ENCODE measurements around the gene PC.

PC gene

GRCh38 chr11:66976925-66977324, 18.7 kb upstream of the PC start:
- TF ChIP-seq CTCF (IDR thresholded peaks at IDR 0.05): no peak
- H3K27me3 ChIP-seq (ENCODE audit: control insufficient read depth, insufficient read depth, low read length): no peaks in the 10 kb centered on the region
- H3K4me1 ChIP-seq: no peaks in the 10 kb centered on the region
- H3K79me2 ChIP-seq: no peaks in the 10 kb centered on the region
- no peak overlapping the region for H3K4me2 ChIP-seq (ENCODE audit: low read length)
- H3K4me3 ChIP-seq (ENCODE audit: low read depth, low read length): no peak overlapping the region
- H3K9me3 ChIP-seq (ENCODE audit: control insufficient read depth, low read length): no peaks in the 10 kb centered on the region
- H2AFZ ChIP-seq: no peak overlapping the region
- H3K27ac ChIP-seq: no peak overlapping the region
- no peaks in the 10 kb centered on the region for H3K36me3 ChIP-seq (ENCODE audit: control insufficient read depth, insufficient read depth, low read length)
- H3K9ac ChIP-seq: no peak overlapping the region

- TF ChIP-seq CTCF (IDR thresholded peaks at IDR 0.05): no peak
- H2AFZ ChIP-seq: no peak overlapping the region
- H3K4me1 ChIP-seq: peaks cover 2% of the 10 kb centered on the region
- no peaks in the 10 kb centered on the region for H3K79me2 ChIP-seq
- no peaks in the 10 kb centered on the region for H3K36me3 ChIP-seq (ENCODE audit: control insufficient read depth, insufficient read depth, low read length)
- H3K4me3 ChIP-seq (ENCODE audit: low read depth, low read length): no peak overlapping the region
- no peak overlapping the region for H3K27ac ChIP-seq
- no peak overlapping the region for H3K9ac ChIP-seq
- no peaks in the 10 kb centered on the region for H3K9me3 ChIP-seq (ENCODE audit: control insufficient read depth, low read length)
- no peaks in the 10 kb centered on the region for H3K27me3 ChIP-seq (ENCODE audit: control insufficient read depth, insufficient read depth, low read length)
- no peak overlapping the region for H3K4me2 ChIP-seq (ENCODE audit: low read length)
Observed at GRCh38 chr11:66976028-66976467, 17.9 kb upstream of the PC start.

GRCh38 chr11:66975405-66976027, 17.3 kb upstream of the PC start:
- H3K9ac ChIP-seq: no peak overlapping the region
- no peak for TF ChIP-seq CTCF (IDR thresholded peaks at IDR 0.05)
- H3K36me3 ChIP-seq (ENCODE audit: control insufficient read depth, insufficient read depth, low read length): no peaks in the 10 kb centered on the region
- no peak overlapping the region for H2AFZ ChIP-seq
- no peak overlapping the region for H3K4me2 ChIP-seq (ENCODE audit: low read length)
- no peaks in the 10 kb centered on the region for H3K9me3 ChIP-seq (ENCODE audit: control insufficient read depth, low read length)
- H3K4me3 ChIP-seq (ENCODE audit: low read depth, low read length): no peak overlapping the region
- H3K4me1 ChIP-seq: peaks cover 3% of the 10 kb centered on the region
- no peaks in the 10 kb centered on the region for H3K79me2 ChIP-seq
- no peak overlapping the region for H3K27ac ChIP-seq
- no peaks in the 10 kb centered on the region for H3K27me3 ChIP-seq (ENCODE audit: control insufficient read depth, insufficient read depth, low read length)

DNA sequence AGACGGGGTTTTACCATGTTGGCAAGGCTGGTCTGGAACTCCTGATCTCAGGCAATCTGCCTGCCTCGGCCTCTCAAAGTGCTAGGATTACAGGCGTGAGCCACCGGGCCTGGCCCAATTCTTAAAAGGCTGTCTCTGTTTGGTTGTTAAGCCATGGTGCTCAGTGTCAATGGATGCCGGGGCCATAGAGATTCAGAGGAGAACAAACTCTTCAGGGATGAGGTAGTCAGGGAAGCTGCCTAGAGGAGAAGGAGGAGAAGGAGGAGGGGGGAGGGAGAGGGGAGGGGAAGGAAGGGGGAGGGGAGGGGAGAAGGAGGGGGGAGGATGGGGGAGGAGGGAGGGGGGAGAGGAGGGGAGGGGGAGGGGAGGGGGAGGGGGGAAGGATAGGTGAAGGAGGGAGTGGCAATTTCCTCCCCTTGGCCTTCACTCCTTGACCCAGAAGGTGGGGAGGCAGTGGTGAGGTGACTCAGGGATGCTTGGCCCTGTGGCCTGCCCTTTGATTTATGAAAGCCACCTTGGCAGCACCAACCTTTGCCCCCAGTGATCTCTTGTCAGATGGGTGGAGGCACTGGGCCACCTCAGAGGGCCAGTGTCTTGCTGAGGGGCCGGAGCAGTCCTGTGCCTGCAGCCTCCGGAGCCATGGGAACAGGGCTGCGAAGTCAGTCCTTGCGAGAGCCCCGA, 16.7 kb upstream of the PC start, which contains the start of gene C11orf86:
Gene C11orf86, plus strand, starts transcription at position 581 of the 681 bp plus-strand sequence. Its CDS starts 59 bp downstream, at position 640.
- no peaks in the 10 kb centered on the region for H3K36me3 ChIP-seq (ENCODE audit: control insufficient read depth, insufficient read depth, low read length)
- no peak within 1 kb of the TSS for H3K4me3 ChIP-seq (ENCODE audit: low read depth, low read length)
- no peak within 1 kb of the TSS for H3K9ac ChIP-seq
- H2AFZ ChIP-seq: no peak within 1 kb of the TSS
- no peak within 1 kb of the TSS for H3K27ac ChIP-seq
- no peaks in the 10 kb centered on the region for H3K79me2 ChIP-seq
- H3K4me1 ChIP-seq: peaks cover 3% of the 10 kb centered on the region
- TF ChIP-seq CTCF (IDR thresholded peaks at IDR 0.05): no peak
- no peak within 1 kb of the TSS for H3K4me2 ChIP-seq (ENCODE audit: low read length)
- H3K9me3 ChIP-seq (ENCODE audit: control insufficient read depth, low read length): no peaks in the 10 kb centered on the region
- no peaks in the 10 kb centered on the region for H3K27me3 ChIP-seq (ENCODE audit: control insufficient read depth, insufficient read depth, low read length)

Measured in parathyroid adenoma (tissue), 2 donors.